Activated naive CD4-positive, alpha-beta T cell treated with anti-CD3 and anti-CD28 coated beads, Interleukin-2, amount 50 U/mL, for 24 hours (primary cell): ENCODE data around the gene SYTL2.
A peak's percentile ranks its signal among the peaks of the same experiment; 100 is the strongest.
"Not testable (repeated sequence)": the region's sequence is repeated elsewhere in the genome, so short reads cannot be mapped to it uniquely, and the experiment has no call there.

Source experiments
- H3K27ac Mint-ChIP-seq: one replicate; pipeline ENCODE4 v1.8.0; 2021; ENCODE audit warnings: mild to moderate bottlenecking, mixed read lengths
- H3K27me3 Mint-ChIP-seq: one replicate; pipeline ENCODE4 v1.8.0; 2021; ENCODE audit warnings: mixed read lengths
- H3K36me3 Mint-ChIP-seq: one replicate; pipeline ENCODE4 v1.8.0; 2021; ENCODE audit warnings: mixed read lengths
- H3K4me1 Mint-ChIP-seq: one replicate; pipeline ENCODE4 v1.8.0; 2021; ENCODE audit warnings: mixed read lengths
- H3K4me3 Mint-ChIP-seq: one replicate; pipeline ENCODE4 v1.8.0; 2021; ENCODE audit warnings: mild to moderate bottlenecking, mixed read lengths
- H3K9me3 Mint-ChIP-seq: one replicate; pipeline ENCODE4 v1.8.0; 2021; ENCODE audit warnings: mixed read lengths

SYTL2 gene

DNA sequence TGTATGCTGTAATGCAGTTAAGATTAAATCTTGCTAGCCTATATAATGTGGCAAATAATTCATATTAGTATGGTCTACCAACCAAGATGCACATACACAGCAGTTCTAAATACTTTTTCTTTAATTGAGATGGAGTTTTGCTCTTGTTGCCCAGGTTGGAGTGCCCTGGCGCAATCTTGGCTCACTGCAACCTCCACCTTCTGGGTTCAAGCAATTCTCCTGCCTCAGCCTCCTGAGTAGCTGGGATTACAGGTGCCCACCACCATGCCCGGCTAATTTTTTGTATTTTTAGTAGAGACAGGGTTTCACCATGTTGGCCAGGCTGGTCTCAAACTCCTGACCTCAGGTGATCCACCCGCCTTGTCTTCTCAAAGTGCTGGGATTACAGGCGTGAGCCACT is 156.6 kb downstream of the SYTL2 start:
- not testable (repeated sequence) for H3K4me3 Mint-ChIP-seq
- H3K4me1 Mint-ChIP-seq, result peaks cover 58% of the 10 kb centered on the region

GRCh38 chr11:85652786-85653447 is 158.0 kb downstream of the SYTL2 start:
- Mint-ChIP-seq H3K27me3 (no peaks in the 10 kb centered on the region), H3K4me3 (no peak overlapping the region), H3K36me3 (peaks cover 8% of the 10 kb centered on the region), H3K9me3 (no peaks in the 10 kb centered on the region), H3K4me1 (peaks cover 55% of the 10 kb centered on the region), H3K27ac (peak overlapping the region; percentile 30)

More for the DNA sequence above, 156.6 kb downstream of the SYTL2 start:
- H3K9me3 Mint-ChIP-seq, H3K27me3 Mint-ChIP-seq, H3K27ac Mint-ChIP-seq, H3K36me3 Mint-ChIP-seq: not testable (repeated sequence)

GRCh38 chr11:85651118-85651517 is 159.8 kb downstream of the SYTL2 start:
- Mint-ChIP-seq H3K4me1 (peaks cover 55% of the 10 kb centered on the region), H3K9me3 (no peaks in the 10 kb centered on the region), H3K4me3 (no peak overlapping the region), H3K36me3 (peaks cover 4% of the 10 kb centered on the region), H3K27me3 (no peaks in the 10 kb centered on the region), H3K27ac (no peak overlapping the region)

GRCh38 chr11:85647604-85648299 is 163.2 kb downstream of the SYTL2 start, which contains the start of gene TMEM126A:
Gene TMEM126A (plus strand): TSS chr11:85647967. CDS start chr11:85650256, 2,289 bp downstream.
- peaks cover 5% of the 10 kb centered on the region for H3K27me3 Mint-ChIP-seq
- peak within 1 kb of the TSS; percentile 94 for H3K27ac Mint-ChIP-seq
- H3K4me3 Mint-ChIP-seq, result peak within 1 kb of the TSS; percentile 94
- H3K36me3 Mint-ChIP-seq, result peaks cover 4% of the 10 kb centered on the region
- H3K4me1 Mint-ChIP-seq, result peaks cover 44% of the 10 kb centered on the region
- no peaks in the 10 kb centered on the region for H3K9me3 Mint-ChIP-seq

- Mint-ChIP-seq H3K36me3 (peaks cover 2% of the 10 kb centered on the region), H3K27me3 (peaks cover 10% of the 10 kb centered on the region), H3K4me3 (peak overlapping the region; percentile 94), H3K27ac (peak overlapping the region; percentile 94), H3K4me1 (peaks cover 39% of the 10 kb centered on the region), H3K9me3 (no peaks in the 10 kb centered on the region)
These were observed 163.9 kb downstream of the SYTL2 start for GRCh38 chr11:85647078-85647477.
